ENCODE results near the gene TSGA10IP. TPM values are rescaled to one million over a fixed set of nuclear protein-coding genes. Genes with fewer than 3 reads are reported as not detected.

Gene TSGA10IP
- total RNA-seq, 4 donors from 2014 or later: not detected

- WGBS: 89% methylated on average over 19 of the region's 29 CpGs
- TF ChIP-seq POLR2A (IDR thresholded peaks at IDR 0.05; ENCODE audit: low read depth): no peak
- no peak for TF ChIP-seq EP300 (IDR thresholded peaks at IDR 0.05)
- TF ChIP-seq, protein P1, sequence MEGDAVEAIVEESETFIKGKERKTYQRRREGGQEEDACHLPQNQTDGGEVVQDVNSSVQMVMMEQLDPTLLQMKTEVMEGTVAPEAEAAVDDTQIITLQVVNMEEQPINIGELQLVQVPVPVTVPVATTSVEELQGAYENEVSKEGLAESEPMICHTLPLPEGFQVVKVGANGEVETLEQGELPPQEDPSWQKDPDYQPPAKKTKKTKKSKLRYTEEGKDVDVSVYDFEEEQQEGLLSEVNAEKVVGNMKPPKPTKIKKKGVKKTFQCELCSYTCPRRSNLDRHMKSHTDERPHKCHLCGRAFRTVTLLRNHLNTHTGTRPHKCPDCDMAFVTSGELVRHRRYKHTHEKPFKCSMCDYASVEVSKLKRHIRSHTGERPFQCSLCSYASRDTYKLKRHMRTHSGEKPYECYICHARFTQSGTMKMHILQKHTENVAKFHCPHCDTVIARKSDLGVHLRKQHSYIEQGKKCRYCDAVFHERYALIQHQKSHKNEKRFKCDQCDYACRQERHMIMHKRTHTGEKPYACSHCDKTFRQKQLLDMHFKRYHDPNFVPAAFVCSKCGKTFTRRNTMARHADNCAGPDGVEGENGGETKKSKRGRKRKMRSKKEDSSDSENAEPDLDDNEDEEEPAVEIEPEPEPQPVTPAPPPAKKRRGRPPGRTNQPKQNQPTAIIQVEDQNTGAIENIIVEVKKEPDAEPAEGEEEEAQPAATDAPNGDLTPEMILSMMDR (IDR thresholded peaks at IDR 0.05): no peak
- TF ChIP-seq POLR2AphosphoS5 (IDR thresholded peaks at IDR 0.05): no peak
- H3K27me3 ChIP-seq: no peaks in the 10 kb centered on the region
- no peak overlapping the region for H3K27ac ChIP-seq (replicated peaks in 1 of 4)
- intact Hi-C loops (cut with DNase I): no loop called here
- H3K36me3 ChIP-seq: peaks cover 37 to 69% (median 59%) of the 10 kb centered on the region in 4 donors
- H3K4me1 ChIP-seq: no peaks in the 10 kb centered on the region
- H3K4me3 ChIP-seq: no peak overlapping the region
- no peaks in the 10 kb centered on the region for H3K9me3 ChIP-seq
- DNase-seq (ENCODE audit: extremely low spot score): no peak
These were observed 32.5 kb downstream of the TSGA10IP start for GRCh38 chr11:65977621-65978390.

DNA sequence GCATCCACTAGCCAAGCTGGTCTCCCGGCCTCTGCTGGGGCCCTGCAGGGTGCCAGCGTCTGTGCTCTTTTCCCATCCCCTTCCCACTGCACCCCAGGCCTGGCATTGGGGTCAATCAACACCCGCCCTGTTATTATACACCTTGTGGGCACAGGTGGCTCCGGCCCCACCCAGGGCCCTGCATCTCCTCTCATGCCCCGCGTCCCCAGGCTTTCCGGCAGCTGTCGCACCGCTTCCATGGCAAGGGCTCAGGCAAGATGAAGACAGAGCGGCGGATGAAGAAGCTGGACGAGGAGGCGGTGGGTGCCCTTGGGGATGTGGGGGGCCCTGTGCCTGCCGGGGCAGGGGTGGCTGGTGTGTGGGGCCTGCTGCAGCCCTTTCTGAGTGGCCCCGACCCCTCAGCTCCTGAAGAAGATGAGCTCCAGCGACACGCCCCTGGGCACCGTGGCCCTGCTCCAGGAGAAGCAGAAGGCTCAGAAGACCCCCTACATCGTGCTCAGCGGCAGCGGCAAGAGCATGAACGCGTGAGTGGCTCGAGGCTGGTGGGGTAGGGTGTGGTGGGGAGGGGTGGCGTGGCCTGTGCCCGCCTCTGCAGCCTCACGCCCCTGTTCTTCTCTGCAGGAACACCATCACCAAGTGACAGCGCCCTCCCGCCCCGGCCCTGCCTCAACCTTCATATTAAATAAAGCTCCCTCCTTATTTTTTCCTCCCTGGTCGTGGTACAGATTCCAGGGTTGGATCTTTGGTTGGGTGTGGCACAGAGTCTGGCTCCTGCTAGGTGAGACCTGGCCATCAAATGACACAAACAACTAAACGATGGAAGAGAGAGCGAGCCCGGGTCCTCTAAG is 33.3 kb downstream of the TSGA10IP start:
- no peak for TF ChIP-seq POLR2AphosphoS5 (IDR thresholded peaks at IDR 0.05)
- no peak for TF ChIP-seq EP300 (IDR thresholded peaks at IDR 0.05)
- TF ChIP-seq POLR2A (IDR thresholded peaks at IDR 0.05; ENCODE audit: low read depth): no peak
- TF ChIP-seq, protein P1 (IDR thresholded peaks at IDR 0.05): no peak
- peaks cover 31 to 61% (median 52%) of the 10 kb centered on the region in 4 donors for H3K36me3 ChIP-seq
- no peaks in the 10 kb centered on the region for H3K9me3 ChIP-seq
- no peak for DNase-seq (ENCODE audit: extremely low spot score)
- no peak overlapping the region for H3K4me3 ChIP-seq
- WGBS: 86% methylated on average over 24 of the region's 34 CpGs
- intact Hi-C loops (cut with DNase I): no loop called here
- H3K27ac ChIP-seq (replicated peaks in 1 of 4): no peak overlapping the region
- H3K4me1 ChIP-seq: no peaks in the 10 kb centered on the region
- H3K27me3 ChIP-seq: no peaks in the 10 kb centered on the region

- Histone ChIP-seq H3K36me3 (peaks cover 28 to 57% (median 50%) of the 10 kb centered on the region in 4 donors), H3K27me3 (no peaks in the 10 kb centered on the region), H3K4me3 (no peak overlapping the region), H3K27ac (replicated peaks in 1 of 4) (no peak overlapping the region), H3K9me3 (no peaks in the 10 kb centered on the region), H3K4me1 (no peaks in the 10 kb centered on the region)
- 74% methylated on average over 10 of the region's 10 CpGs for WGBS
- DNase-seq (ENCODE audit: extremely low spot score): no peak
- TF ChIP-seq, protein P1 (IDR thresholded peaks at IDR 0.05): no peak
- TF ChIP-seq POLR2AphosphoS5 (IDR thresholded peaks at IDR 0.05) (no peak), EP300 (IDR thresholded peaks at IDR 0.05) (no peak), POLR2A (IDR thresholded peaks at IDR 0.05; ENCODE audit: low read depth) (no peak)
- intact Hi-C loops (cut with DNase I): no loop called here
These were observed 34.0 kb downstream of the TSGA10IP start for GRCh38 chr11:65979261-65979759.

DNA sequence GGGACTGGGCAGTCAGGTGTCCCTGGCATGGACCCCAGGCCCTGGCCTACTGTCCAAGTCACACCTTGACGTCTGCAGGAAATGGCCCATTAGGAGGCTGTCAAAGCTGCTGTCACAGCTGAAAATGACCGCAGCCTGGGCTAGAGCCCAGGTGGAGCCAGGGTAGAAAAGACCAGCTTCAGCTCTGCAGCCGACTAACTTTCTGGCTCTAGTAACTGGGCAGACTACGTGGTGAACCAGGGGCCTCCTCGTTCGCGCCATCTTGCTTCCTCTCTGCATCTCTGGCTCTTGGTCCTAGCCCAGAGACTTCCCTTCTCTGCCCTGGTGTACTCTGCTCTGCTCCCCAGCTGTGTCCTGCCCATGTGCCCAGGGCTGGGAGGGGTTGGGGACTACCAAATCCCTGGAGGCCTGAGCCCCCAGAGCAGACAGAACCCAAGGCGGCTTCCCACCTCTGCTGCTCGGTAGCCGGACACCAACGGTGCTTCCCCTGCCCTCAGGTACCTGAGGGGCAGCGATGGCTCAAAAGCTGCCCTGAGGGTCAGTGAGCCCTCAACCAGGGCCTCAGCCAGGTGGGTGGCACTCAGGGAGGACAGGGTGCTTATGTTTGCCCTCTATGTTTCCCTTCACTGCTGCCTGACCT is 35.9 kb downstream of the TSGA10IP start:
- Histone ChIP-seq H3K4me3 (no peak overlapping the region), H3K27me3 (no peaks in the 10 kb centered on the region), H3K4me1 (peaks cover 0 to 16% (median 8%) of the 10 kb centered on the region in 4 donors), H3K9me3 (no peaks in the 10 kb centered on the region), H3K36me3 (peaks cover 28 to 42% (median 40%) of the 10 kb centered on the region in 4 donors), H3K27ac (replicated peaks in 1 of 4) (no peak overlapping the region)
- intact Hi-C loops (cut with DNase I): loop anchor here (10.0 kb wide), 1 partner anchor 56 kb away; no protein-coding TSS in a partner anchor
- no peak for DNase-seq (ENCODE audit: extremely low spot score)
- TF ChIP-seq, protein P1 (IDR thresholded peaks at IDR 0.05): no peak
- no peak for TF ChIP-seq POLR2A (IDR thresholded peaks at IDR 0.05; ENCODE audit: low read depth)
- no peak for TF ChIP-seq POLR2AphosphoS5 (IDR thresholded peaks at IDR 0.05)
- TF ChIP-seq EP300 (IDR thresholded peaks at IDR 0.05): no peak
- 78% methylated on average over 9 of the region's 12 CpGs for WGBS

Data from esophagus muscularis mucosa (tissue), 4 donors.